Neutrophil (primary cell): ENCODE results near the gene CEP76.

ENCODE experiments used
- H3K27ac ChIP-seq: fragments of 200-600 bp; sonication (generic); 2 replicates; pipeline ENCODE4 v1.5.1; 2016; ENCODE audit warnings: mild to moderate bottlenecking, moderate library complexity
- H3K27me3 ChIP-seq: fragments of 200-600 bp; sonication (generic); 2 replicates; pipeline ENCODE4 v1.6.0; 2016; ENCODE audit warnings: mild to moderate bottlenecking
- H3K36me3 ChIP-seq: fragments of 200-600 bp; sonication (generic); 2 replicates; pipeline ENCODE4 v1.5.1; 2017
- H3K4me1 ChIP-seq, 2 experiments: fragments of 200-600 bp in 1 of 2; sonication (generic) in 1 of 2; 1 replicate in 1 of 2; 2 replicates in 1 of 2; pipeline versions ENCODE4 v1.5.1 to v1.6.1; 2013 to 2016; ENCODE audit warnings: low read depth in 1 of 2, low read length in 1 of 2, mild to moderate bottlenecking in 1 of 2, moderate library complexity in 1 of 2; ENCODE audit not compliant: control insufficient read depth in 1 of 2, insufficient read depth in 1 of 2
- H3K4me3 ChIP-seq, 2 experiments: fragments of 200-600 bp in 1 of 2; sonication (generic) in 1 of 2; 1 replicate in 1 of 2; 2 replicates in 1 of 2; pipeline ENCODE4 v1.5.1; 2013 to 2016; ENCODE audit warnings: low read depth in 1 of 2, low read length in 1 of 2, mild to moderate bottlenecking in 1 of 2, moderate library complexity in 1 of 2
- H3K9me3 ChIP-seq: fragments of 200-600 bp; sonication (generic); 2 replicates; pipeline ENCODE4 v1.5.1; 2016
- CTCF ChIP-seq: fragments of 200-600 bp; sonication (generic); IDR thresholded peaks from 2 replicates; pipeline ENCODE4 v1.5.1; 2016; ENCODE audit warnings: antibody characterized with exemption

CEP76 gene

GRCh38 chr18:12657684-12658425 lies 44.7 kb downstream of the CEP76 start, which contains the start of gene SPIRE1:
SPIRE1 (minus strand) TSS chr18:12658107; CDS start chr18:12657866, 241 bp downstream.
- Histone ChIP-seq H3K9me3 (no peaks in the 10 kb centered on the region), H3K4me3 (peak within 1 kb of the TSS; percentile 53 to 78), H3K36me3 (no peaks in the 10 kb centered on the region), H3K4me1 (peaks cover 12 to 16% of the 10 kb centered on the region in 2 experiments), H3K27me3 (peaks cover 67% of the 10 kb centered on the region), H3K27ac (no peak within 1 kb of the TSS)
- TF ChIP-seq CTCF: no peak

GRCh38 chr18:12656938-12657683 lies 45.4 kb downstream of the CEP76 start:
- no peak for TF ChIP-seq CTCF
- H3K4me3 ChIP-seq: peak overlapping the region; percentile 53 to 69
- H3K36me3 ChIP-seq: no peaks in the 10 kb centered on the region
- H3K27ac ChIP-seq: no peak overlapping the region
- H3K4me1 ChIP-seq: peaks cover 12 to 16% of the 10 kb centered on the region in 2 experiments
- no peaks in the 10 kb centered on the region for H3K9me3 ChIP-seq
- peaks cover 74% of the 10 kb centered on the region for H3K27me3 ChIP-seq

- H3K4me1 ChIP-seq: peaks cover 12 to 16% of the 10 kb centered on the region in 2 experiments
- no peak for TF ChIP-seq CTCF
- no peaks in the 10 kb centered on the region for H3K36me3 ChIP-seq
- H3K27me3 ChIP-seq: peaks cover 80% of the 10 kb centered on the region
- no peaks in the 10 kb centered on the region for H3K9me3 ChIP-seq
- H3K27ac ChIP-seq: no peak overlapping the region
- H3K4me3 ChIP-seq: peak overlapping the region in 1 of 2 experiments; percentile 69
Observed at GRCh38 chr18:12656605-12656937, 46.0 kb downstream of the CEP76 start.

GRCh38 chr18:12654971-12655370 lies 47.6 kb downstream of the CEP76 start:
- Histone ChIP-seq H3K9me3 (no peaks in the 10 kb centered on the region), H3K36me3 (no peaks in the 10 kb centered on the region), H3K4me1 (peaks cover 12 to 16% of the 10 kb centered on the region in 2 experiments), H3K4me3 (no peak overlapping the region), H3K27me3 (peaks cover 84% of the 10 kb centered on the region), H3K27ac (no peak overlapping the region)
- TF ChIP-seq CTCF: no peak

GRCh38 chr18:12652861-12653401 lies 49.6 kb downstream of the CEP76 start:
- H3K4me1 ChIP-seq: peaks cover 8 to 9% of the 10 kb centered on the region in 2 experiments
- H3K27ac ChIP-seq: no peak overlapping the region
- no peak overlapping the region for H3K4me3 ChIP-seq
- H3K27me3 ChIP-seq: peaks cover 65% of the 10 kb centered on the region
- H3K36me3 ChIP-seq: no peaks in the 10 kb centered on the region
- no peaks in the 10 kb centered on the region for H3K9me3 ChIP-seq
- no peak for TF ChIP-seq CTCF
